ENCODE results near the gene GMCL2.

Gene GMCL2

DNA sequence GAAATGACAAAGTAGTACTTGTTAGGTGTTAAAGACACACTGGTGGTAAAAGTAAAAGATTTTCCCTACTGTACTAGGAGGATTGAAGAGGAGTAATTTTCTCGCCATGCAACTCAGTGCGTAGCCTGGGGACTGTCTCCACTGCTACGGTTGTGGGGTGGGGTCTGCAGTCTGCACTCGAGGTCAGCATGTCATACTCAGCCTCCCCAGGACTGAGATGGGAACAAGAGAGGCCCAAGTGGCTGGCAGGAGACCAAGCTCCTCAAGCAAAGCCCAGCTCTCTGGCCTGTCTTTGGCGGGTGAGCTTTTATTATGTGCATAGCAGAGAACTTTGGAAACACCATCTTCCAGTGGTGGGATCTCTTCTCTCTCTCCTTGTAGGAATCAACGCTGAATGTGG, 43.9 kb downstream of the GMCL2 start:
- DNase-seq (ENCODE audit: low read depth), result no peak

DNA sequence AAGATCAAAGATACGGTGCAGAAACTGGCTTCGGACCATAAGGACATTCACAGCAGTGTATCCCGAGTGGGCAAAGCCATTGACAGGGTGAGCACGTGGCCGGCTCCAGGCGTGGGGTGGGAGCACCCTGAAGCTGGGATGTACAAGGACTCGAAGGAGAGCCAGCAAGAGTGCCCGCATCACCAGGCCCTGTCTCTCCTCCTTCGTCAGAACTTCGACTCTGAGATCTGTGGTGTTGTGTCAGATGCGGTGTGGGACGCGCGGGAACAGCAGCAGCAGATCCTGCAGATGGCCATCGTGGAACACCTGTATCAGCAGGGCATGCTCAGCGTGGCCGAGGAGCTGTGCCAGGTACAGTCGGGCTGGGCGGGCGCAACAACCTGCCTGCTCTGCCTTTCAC, 44.5 kb downstream of the GMCL2 start:
- DNase-seq (ENCODE audit: low read depth), result no peak

DNA sequence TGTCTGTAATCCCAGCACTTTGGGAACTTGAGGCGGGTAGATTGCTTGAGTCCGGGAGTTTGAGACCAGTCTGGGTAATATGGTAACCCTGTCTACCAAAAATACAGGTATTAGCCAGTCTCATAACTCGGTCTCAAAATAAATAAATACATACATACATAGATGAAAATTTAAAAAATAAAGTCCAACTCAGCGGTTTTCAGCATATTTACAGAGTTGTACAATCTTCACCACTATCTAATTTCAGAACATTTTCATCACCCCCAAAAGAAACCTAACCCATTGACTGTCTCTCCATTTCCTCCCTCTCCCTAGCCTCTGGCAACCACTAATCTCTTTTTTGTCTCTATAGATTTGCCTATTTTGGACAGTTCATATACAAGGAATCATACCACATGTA, 45.6 kb downstream of the GMCL2 start:
- no peak for DNase-seq (ENCODE audit: low read depth)

GRCh38 chr5:178137991-178138390, 49.2 kb downstream of the GMCL2 start:
- no peak for DNase-seq (ENCODE audit: low read depth)

- DNase-seq (ENCODE audit: low read depth), result no peak
These were observed 50.2 kb downstream of the GMCL2 start for GRCh38 chr5:178136990-178137389.

All from iris pigment epithelial cell (primary cell).